ENCODE data around the gene GNS.

GNS gene

GRCh38 chr12:64706857-64707256 is 52.3 kb downstream of the GNS start:
- no peak for DNase-seq (ENCODE audit: extremely low spot score)
- no peak for TF ChIP-seq FOXK2 (IDR thresholded peaks at IDR 0.05)
- no peak for TF ChIP-seq NFRKB (IDR thresholded peaks at IDR 0.05)
- no peak for TF ChIP-seq HDGF (IDR thresholded peaks at IDR 0.05; ENCODE audit: borderline replicate concordance)
- no peak for TF ChIP-seq SUZ12 (IDR thresholded peaks at IDR 0.05)
- ChIA-PET CTCF (interaction anchor here (1.9 kb wide), 1 partner anchor 9 kb away, joined by 13 read pairs; no protein-coding TSS in a partner anchor), POLR2A (no interaction called here)

- no peak for DNase-seq (ENCODE audit: extremely low spot score)
- TF ChIP-seq ARNT (IDR thresholded peaks at IDR 0.05) (no peak), CTBP1 (IDR thresholded peaks at IDR 0.05; ENCODE audit: borderline replicate concordance) (no peak), ZNF384 (IDR thresholded peaks at IDR 0.05) (no peak), ELF4 (IDR thresholded peaks at IDR 0.05) (no peak), BHLHE40 (IDR thresholded peaks at IDR 0.05; ENCODE audit: borderline replicate concordance) (no peak), LEF1 (IDR thresholded peaks at IDR 0.05; ENCODE audit: borderline replicate concordance) (no peak), NFRKB (IDR thresholded peaks at IDR 0.05) (no peak), L3MBTL2 (conservative IDR thresholded peaks at IDR 0.05) (no peak), SP1 (IDR thresholded peaks at IDR 0.05) (no peak), SUZ12 (IDR thresholded peaks at IDR 0.05) (no peak), TARDBP (IDR thresholded peaks at IDR 0.05) (no peak), HDGF (IDR thresholded peaks at IDR 0.05; ENCODE audit: borderline replicate concordance) (no peak), FOXK2 (IDR thresholded peaks at IDR 0.05) (no peak)
- ChIA-PET CTCF (interaction anchor here (1.9 kb wide), 1 partner anchor 9 kb away, joined by 13 read pairs; no protein-coding TSS in a partner anchor), POLR2A (no interaction called here)
Measured at GRCh38 chr12:64706306-64706705, 52.9 kb downstream of the GNS start.

- TF ChIP-seq NFRKB (IDR thresholded peaks at IDR 0.05) (no peak), SUZ12 (IDR thresholded peaks at IDR 0.05) (no peak), TARDBP (IDR thresholded peaks at IDR 0.05) (no peak), CTBP1 (IDR thresholded peaks at IDR 0.05; ENCODE audit: borderline replicate concordance) (no peak), PKNOX1 (IDR thresholded peaks at IDR 0.05) (no peak), FOXK2 (IDR thresholded peaks at IDR 0.05) (no peak), LEF1 (IDR thresholded peaks at IDR 0.05; ENCODE audit: borderline replicate concordance) (no peak), ARNT (IDR thresholded peaks at IDR 0.05) (no peak), BHLHE40 (IDR thresholded peaks at IDR 0.05; ENCODE audit: borderline replicate concordance) (no peak), HDGF (IDR thresholded peaks at IDR 0.05; ENCODE audit: borderline replicate concordance) (no peak), FOXM1 (IDR thresholded peaks at IDR 0.05; ENCODE audit: borderline replicate concordance) (no peak), ELF4 (IDR thresholded peaks at IDR 0.05) (no peak), FOXA1 (IDR thresholded peaks at IDR 0.05) (no peak), ZNF384 (IDR thresholded peaks at IDR 0.05) (no peak)
- CTCF ChIA-PET = interaction anchor here (0.6 to 1.8 kb wide), 2 partner anchors 152 to 659 kb away, joined by 5 to 7 read pairs; no protein-coding TSS in a partner anchor
- DNase-seq (ENCODE audit: extremely low spot score) = no peak
- POLR2A ChIA-PET = no interaction called here
Measured at GRCh38 chr12:64701283-64701682, 57.9 kb downstream of the GNS start.

DNA sequence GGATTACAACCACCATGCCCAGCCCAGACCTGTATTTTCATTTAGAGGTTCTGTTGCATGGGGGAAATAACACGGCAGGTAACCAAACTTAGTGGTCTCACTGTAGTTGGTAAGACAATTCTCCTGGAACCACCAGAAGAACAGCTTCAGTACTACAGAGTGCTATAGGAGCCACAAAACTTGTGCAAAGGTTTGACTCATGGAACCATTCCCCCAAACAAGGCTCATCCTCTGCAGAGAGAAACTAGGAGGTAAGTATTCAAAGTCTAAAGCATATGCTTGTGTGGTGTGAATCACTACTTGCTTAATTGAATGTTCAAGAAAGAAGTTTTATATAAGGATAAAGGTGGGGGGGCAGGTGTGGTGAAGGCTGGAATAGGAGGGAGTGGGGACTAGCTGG is 58.7 kb downstream of the GNS start:
- ChIA-PET CTCF (interaction anchor here (1.8 kb wide), 1 partner anchor 151 kb away, joined by 7 read pairs; no protein-coding TSS in a partner anchor), POLR2A (no interaction called here)
- DNase-seq (ENCODE audit: extremely low spot score) = no peak
- TF ChIP-seq PKNOX1 (IDR thresholded peaks at IDR 0.05) (no peak), NFRKB (IDR thresholded peaks at IDR 0.05) (no peak)

DNA sequence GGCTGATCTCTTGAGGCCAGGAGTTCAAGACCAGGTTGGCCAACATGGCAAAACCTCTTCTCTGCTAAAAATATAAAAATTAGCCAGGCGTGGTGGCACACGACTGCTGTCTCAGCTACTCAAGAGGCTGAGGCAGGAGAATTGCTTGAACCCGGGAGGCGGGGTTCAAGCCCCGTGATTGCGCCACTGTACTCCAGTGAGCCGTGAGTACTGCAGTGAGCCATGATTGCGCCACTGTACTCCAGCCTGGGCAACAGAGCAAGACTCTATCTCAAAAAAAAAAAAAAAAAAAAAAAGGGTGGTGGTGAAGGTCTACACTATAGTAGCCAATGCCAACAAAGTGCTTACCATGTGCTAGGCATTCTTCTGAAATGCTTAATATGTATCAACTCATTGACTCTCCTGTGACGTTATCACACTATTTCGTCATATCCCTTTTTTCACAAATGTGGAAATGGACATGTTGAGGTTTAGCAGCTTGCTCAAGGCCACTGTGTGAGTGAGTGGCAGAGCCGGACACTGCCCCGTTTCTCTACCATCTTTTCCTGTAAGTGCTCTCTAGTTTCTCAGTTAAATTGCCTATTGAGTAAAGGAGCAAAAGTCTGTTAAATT is 59.6 kb downstream of the GNS start:
- DNase-seq (ENCODE audit: extremely low spot score) = no peak

GRCh38 chr12:64696080-64696741 is 63.0 kb downstream of the GNS start:
- CTCF ChIA-PET = interaction anchor here (0.6 to 4.7 kb wide), 4 partner anchors 11 to 147 kb away, joined by 4 to 31 read pairs (median 9); no protein-coding TSS in a partner anchor

More for the DNA sequence above, 59.6 kb downstream of the GNS start:
- CTCF ChIA-PET = interaction anchor here (1.8 kb wide), 1 partner anchor 150 kb away, joined by 7 read pairs; no protein-coding TSS in a partner anchor
- TF ChIP-seq NFRKB (IDR thresholded peaks at IDR 0.05) (no peak), HDGF (IDR thresholded peaks at IDR 0.05; ENCODE audit: borderline replicate concordance) (no peak), LEF1 (IDR thresholded peaks at IDR 0.05; ENCODE audit: borderline replicate concordance) (no peak), SUZ12 (IDR thresholded peaks at IDR 0.05) (no peak), ZNF384 (IDR thresholded peaks at IDR 0.05) (no peak)
- POLR2A ChIA-PET = no interaction called here

More at GRCh38 chr12:64696080-64696741, 63.0 kb downstream of the GNS start:
- DNase-seq (ENCODE audit: extremely low spot score) = peak; percentile 29
- TF ChIP-seq FOXA1 (IDR thresholded peaks at IDR 0.05) = no peak
- no peak for TF ChIP-seq L3MBTL2 (conservative IDR thresholded peaks at IDR 0.05)
- TF ChIP-seq FOXM1 (IDR thresholded peaks at IDR 0.05; ENCODE audit: borderline replicate concordance) = no peak
- TF ChIP-seq NFRKB (IDR thresholded peaks at IDR 0.05) = no peak
- TF ChIP-seq CTBP1 (IDR thresholded peaks at IDR 0.05; ENCODE audit: borderline replicate concordance) = no peak
- TF ChIP-seq SP1 (IDR thresholded peaks at IDR 0.05) = no peak
- no peak for TF ChIP-seq ARNT (IDR thresholded peaks at IDR 0.05)
- TF ChIP-seq ELF4 (IDR thresholded peaks at IDR 0.05) = no peak
- no peak for TF ChIP-seq SUZ12 (IDR thresholded peaks at IDR 0.05)
- TF ChIP-seq PKNOX1 (IDR thresholded peaks at IDR 0.05) = no peak
- no peak for TF ChIP-seq FOXK2 (IDR thresholded peaks at IDR 0.05)
- TF ChIP-seq LEF1 (IDR thresholded peaks at IDR 0.05; ENCODE audit: borderline replicate concordance) = no peak
- no peak for TF ChIP-seq HDGF (IDR thresholded peaks at IDR 0.05; ENCODE audit: borderline replicate concordance)
- no peak for TF ChIP-seq BHLHE40 (IDR thresholded peaks at IDR 0.05; ENCODE audit: borderline replicate concordance)
- no peak for TF ChIP-seq TARDBP (IDR thresholded peaks at IDR 0.05)
- TF ChIP-seq ZNF384 (IDR thresholded peaks at IDR 0.05) = no peak
- POLR2A ChIA-PET = interaction anchor here (1.4 kb wide), 1 partner anchor 88 kb away, joined by 4 read pairs; no protein-coding TSS in a partner anchor

Data from HEK293T (cell line).